ENCODE measurements around the gene DCTN1. TPM values are rescaled to one million over a fixed set of nuclear protein-coding genes. Genes with fewer than 3 reads are reported as not detected.

DCTN1 gene
- polyA plus RNA-seq, 1 of the 3 experiments (the other 2 are of a cell fraction), result 91.1 TPM

DNA sequence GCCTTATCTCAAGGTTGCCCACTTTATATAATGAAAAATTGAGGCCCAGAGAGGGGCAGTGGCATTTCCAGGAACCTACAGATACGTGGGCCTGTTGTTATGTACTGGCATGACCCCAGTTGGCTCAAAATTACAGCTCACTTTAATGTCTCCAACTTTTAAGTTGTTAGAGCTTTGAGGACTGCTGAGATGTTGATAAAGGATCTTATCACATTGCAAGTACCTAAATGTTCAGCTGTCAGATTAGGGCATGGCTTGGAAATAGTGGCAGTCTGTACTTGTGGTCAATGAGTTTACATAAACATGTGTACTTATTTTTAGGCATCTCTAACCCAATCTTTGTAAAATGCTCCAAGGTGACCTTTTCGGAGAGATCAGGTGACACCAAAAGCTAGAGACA lies 51.5 kb downstream of the DCTN1 start (continued):
- TF ChIP-seq, protein P1, sequence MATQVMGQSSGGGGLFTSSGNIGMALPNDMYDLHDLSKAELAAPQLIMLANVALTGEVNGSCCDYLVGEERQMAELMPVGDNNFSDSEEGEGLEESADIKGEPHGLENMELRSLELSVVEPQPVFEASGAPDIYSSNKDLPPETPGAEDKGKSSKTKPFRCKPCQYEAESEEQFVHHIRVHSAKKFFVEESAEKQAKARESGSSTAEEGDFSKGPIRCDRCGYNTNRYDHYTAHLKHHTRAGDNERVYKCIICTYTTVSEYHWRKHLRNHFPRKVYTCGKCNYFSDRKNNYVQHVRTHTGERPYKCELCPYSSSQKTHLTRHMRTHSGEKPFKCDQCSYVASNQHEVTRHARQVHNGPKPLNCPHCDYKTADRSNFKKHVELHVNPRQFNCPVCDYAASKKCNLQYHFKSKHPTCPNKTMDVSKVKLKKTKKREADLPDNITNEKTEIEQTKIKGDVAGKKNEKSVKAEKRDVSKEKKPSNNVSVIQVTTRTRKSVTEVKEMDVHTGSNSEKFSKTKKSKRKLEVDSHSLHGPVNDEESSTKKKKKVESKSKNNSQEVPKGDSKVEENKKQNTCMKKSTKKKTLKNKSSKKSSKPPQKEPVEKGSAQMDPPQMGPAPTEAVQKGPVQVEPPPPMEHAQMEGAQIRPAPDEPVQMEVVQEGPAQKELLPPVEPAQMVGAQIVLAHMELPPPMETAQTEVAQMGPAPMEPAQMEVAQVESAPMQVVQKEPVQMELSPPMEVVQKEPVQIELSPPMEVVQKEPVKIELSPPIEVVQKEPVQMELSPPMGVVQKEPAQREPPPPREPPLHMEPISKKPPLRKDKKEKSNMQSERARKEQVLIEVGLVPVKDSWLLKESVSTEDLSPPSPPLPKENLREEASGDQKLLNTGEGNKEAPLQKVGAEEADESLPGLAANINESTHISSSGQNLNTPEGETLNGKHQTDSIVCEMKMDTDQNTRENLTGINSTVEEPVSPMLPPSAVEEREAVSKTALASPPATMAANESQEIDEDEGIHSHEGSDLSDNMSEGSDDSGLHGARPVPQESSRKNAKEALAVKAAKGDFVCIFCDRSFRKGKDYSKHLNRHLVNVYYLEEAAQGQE (IDR thresholded peaks at IDR 0.05; ENCODE audit: low read depth, low read length), result no peak

DNA sequence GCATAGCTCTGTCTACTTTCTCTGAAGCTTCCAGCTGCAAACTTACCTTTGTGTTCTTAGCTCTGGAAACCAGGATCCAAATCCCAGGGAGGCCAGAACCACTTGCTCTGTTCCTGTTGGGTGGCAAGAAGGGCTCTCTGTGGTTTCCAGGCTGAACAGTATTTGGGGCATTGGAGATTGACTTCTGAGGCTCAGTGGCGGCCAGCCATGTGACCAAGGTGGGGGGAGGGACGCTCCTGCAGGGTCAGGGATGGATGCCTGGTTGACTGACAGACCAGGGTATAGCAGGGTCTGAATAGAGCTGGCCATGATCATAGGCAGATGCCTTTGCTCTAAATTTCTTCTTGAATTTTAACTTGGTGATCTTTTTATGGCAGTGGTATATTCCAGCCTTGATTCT lies 52.0 kb downstream of the DCTN1 start:
- Histone ChIP-seq H3K79me2 (ENCODE audit: insufficient read depth) (no peaks in the 10 kb centered on the region), H3K27me3 (ENCODE audit: insufficient read depth) (no peaks in the 10 kb centered on the region), H3K4me1 (ENCODE audit: control insufficient read depth in 1 of 2, insufficient read depth in 2 of 2, low read depth in 1 of 2, low read length in 1 of 2) (no peaks in the 10 kb centered on the region), H3K4me3 (ENCODE audit: low read depth in 2 of 2, low read length in 1 of 2) (no peak overlapping the region), H3K9ac (no peak overlapping the region), H4K20me1 (ENCODE audit: insufficient read depth) (no peaks in the 10 kb centered on the region), H3K4me2 (no peak overlapping the region), H3K9me2 (no peaks in the 10 kb centered on the region), H3F3A (replicated peaks; ENCODE audit: insufficient read depth) (no peaks in the 10 kb centered on the region), H2AFZ (ENCODE audit: low read depth) (no peak overlapping the region), H3K27ac (ENCODE audit: low read depth in 2 of 2, low read length in 1 of 2) (no peak overlapping the region), H3K9me3 (no peaks in the 10 kb centered on the region), H3K36me3 (replicated peaks in 1 of 2; ENCODE audit: control insufficient read depth in 1 of 2, insufficient read depth in 2 of 2, low read length in 1 of 2) (no peaks in the 10 kb centered on the region)
- 94% methylated on average over 2 of the region's 2 CpGs for WGBS (ENCODE audit: low lambda C conversion rate)
- CTCF ChIA-PET, result interaction anchor here (1.6 to 1.7 kb wide), 2 partner anchors 64 to 78 kb away, joined by 4 to 6 read pairs; no protein-coding TSS in a partner anchor
- DNase-seq, result no peak
- TF ChIP-seq YY1 (IDR thresholded peaks at IDR 0.05; ENCODE audit: low read depth) (no peak), FOXJ3 (CRISPR knock-in tag; IDR thresholded peaks at IDR 0.05) (no peak), CHD2 (IDR thresholded peaks at IDR 0.05; ENCODE audit: low read length, partially characterized antibody) (no peak), SIN3A (IDR thresholded peaks at IDR 0.05; ENCODE audit: borderline replicate concordance, low read depth, low read length) (no peak), NFIC (IDR thresholded peaks at IDR 0.05; ENCODE audit: borderline replicate concordance) (no peak), MXI1 (IDR thresholded peaks at IDR 0.05; ENCODE audit: low read depth, low read length) (no peak), EZH2phosphoT487 (IDR thresholded peaks at IDR 0.05; ENCODE audit: borderline replicate concordance, low read depth) (no peak), RXRA (IDR thresholded peaks at IDR 0.05; ENCODE audit: borderline replicate concordance, low read depth) (no peak), ELF1 (IDR thresholded peaks at IDR 0.05) (no peak), EP300 (IDR thresholded peaks at IDR 0.05; ENCODE audit: borderline replicate concordance in 1 of 2, low read depth in 1 of 2, low read length in 1 of 2) (no peak), RAD21 (IDR thresholded peaks at IDR 0.05; ENCODE audit: low read length) (no peak), NRF1 (IDR thresholded peaks at IDR 0.05; ENCODE audit: low read depth, low read length) (no peak), POLR2AphosphoS5 (IDR thresholded peaks at IDR 0.05; ENCODE audit: low read depth, low read length) (no peak), TEAD4 (IDR thresholded peaks at IDR 0.05; ENCODE audit: borderline replicate concordance, insufficient read depth) (no peak), FOXM1 (IDR thresholded peaks at IDR 0.05; ENCODE audit: low read depth) (no peak), RCOR1 (IDR thresholded peaks at IDR 0.05; ENCODE audit: low read length) (no peak)
- TF ChIP-seq, protein P2, sequence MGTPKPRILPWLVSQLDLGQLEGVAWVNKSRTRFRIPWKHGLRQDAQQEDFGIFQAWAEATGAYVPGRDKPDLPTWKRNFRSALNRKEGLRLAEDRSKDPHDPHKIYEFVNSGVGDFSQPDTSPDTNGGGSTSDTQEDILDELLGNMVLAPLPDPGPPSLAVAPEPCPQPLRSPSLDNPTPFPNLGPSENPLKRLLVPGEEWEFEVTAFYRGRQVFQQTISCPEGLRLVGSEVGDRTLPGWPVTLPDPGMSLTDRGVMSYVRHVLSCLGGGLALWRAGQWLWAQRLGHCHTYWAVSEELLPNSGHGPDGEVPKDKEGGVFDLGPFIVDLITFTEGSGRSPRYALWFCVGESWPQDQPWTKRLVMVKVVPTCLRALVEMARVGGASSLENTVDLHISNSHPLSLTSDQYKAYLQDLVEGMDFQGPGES (IDR thresholded peaks at IDR 0.05; ENCODE audit: low read depth, low read length), result no peak
- TF ChIP-seq, protein P3, sequence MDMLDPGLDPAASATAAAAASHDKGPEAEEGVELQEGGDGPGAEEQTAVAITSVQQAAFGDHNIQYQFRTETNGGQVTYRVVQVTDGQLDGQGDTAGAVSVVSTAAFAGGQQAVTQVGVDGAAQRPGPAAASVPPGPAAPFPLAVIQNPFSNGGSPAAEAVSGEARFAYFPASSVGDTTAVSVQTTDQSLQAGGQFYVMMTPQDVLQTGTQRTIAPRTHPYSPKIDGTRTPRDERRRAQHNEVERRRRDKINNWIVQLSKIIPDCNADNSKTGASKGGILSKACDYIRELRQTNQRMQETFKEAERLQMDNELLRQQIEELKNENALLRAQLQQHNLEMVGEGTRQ (IDR thresholded peaks at IDR 0.05; ENCODE audit: borderline replicate concordance, low read depth, low read length), result no peak
- POLR2A ChIA-PET, result no interaction called here
